ENCODE results near the gene OR9A2. TPM values are rescaled to one million over a fixed set of nuclear protein-coding genes. Genes with fewer than 3 reads are reported as not detected.

Gene OR9A2, protein sequence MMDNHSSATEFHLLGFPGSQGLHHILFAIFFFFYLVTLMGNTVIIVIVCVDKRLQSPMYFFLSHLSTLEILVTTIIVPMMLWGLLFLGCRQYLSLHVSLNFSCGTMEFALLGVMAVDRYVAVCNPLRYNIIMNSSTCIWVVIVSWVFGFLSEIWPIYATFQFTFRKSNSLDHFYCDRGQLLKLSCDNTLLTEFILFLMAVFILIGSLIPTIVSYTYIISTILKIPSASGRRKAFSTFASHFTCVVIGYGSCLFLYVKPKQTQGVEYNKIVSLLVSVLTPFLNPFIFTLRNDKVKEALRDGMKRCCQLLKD
- total RNA-seq (2014; rRNA removed; shearing (Covaris generic)), result not detected in 2 replicates

GRCh38 chr7:143027032-143027431, at the start of gene OR9A2:
Gene OR9A2 (minus strand): TSS chr7:143027132. CDS start chr7:143027132, 0 bp downstream.
- DNase-seq (ENCODE audit: low read depth), result no peak

DNA sequence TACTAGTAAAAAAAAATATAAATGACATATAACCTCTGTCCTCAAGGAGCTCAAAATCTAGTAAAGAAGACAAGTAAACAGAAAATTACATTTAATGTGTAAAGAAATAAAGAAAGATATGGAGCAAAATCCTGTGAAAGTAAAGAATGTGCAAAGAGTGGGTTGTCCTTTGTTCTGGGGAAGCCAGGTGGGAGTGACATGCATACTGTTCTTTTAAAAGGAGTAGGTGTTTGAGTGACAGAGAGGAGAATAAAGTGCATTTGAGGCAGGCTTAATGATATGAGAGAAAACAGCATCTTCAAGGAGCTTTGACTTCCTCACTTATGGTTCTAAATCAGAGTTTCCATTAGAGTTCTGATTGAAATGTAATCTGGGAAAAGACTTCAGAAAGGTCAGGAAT, 47.2 kb upstream of the OR9A2 start:
- no peak for DNase-seq (ENCODE audit: low read depth)

- DNase-seq (ENCODE audit: low read depth), result no peak
Measured at GRCh38 chr7:143073556-143073955, 46.6 kb upstream of the OR9A2 start.

DNA sequence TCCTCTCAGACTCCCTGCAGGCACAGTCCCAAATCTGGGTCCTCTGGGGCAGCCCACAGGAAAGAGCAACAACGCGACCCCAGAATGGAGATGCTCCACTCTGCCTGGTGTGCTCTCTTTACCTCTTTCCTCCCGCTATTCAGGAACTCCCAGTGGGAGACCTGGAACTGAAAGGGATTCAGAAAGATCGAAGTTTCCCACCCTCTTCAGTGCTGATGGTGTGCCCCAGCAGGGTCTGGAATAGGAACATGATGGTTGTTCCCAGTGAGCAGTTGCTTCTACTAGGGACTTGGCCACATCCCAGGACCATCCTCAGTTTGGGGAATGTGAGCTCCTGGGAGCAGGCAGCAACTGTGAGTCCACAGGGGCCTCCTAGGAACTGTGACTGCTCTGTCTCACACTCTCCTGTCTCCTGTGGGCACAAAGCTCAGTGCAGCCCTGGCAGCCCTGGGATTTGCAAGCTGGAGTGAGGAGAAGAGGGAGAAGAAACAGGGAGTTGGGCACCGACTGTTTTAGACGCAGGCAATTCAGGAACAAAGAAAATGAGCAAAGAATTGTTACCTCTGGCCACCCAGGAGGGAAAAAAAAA, 43.1 kb upstream of the OR9A2 start:
- DNase-seq (ENCODE audit: low read depth), result no peak

- DNase-seq (ENCODE audit: low read depth), result no peak
Measured at GRCh38 chr7:143068446-143068845, 41.5 kb upstream of the OR9A2 start.

DNA sequence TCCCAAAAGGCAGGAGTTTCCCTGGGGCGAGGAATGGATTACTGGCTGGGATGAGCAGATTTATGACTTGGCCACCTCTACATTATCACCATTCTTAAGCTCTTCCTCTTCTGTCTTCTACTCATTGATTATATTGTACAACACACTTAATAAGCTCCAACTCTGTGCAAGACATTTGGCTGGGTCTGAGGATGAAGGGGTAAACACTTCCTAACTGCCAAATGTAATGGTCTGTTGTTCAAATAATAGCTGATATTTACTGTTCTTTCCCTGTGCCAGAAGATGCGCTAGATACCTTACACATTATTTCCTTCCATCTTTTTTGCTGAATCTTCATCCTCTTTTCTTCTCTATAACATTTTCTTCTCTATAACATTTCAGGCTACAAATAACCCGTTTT, 36.8 kb upstream of the OR9A2 start:
- no peak for DNase-seq (ENCODE audit: low read depth)

- DNase-seq (ENCODE audit: low read depth), result no peak
Measured at GRCh38 chr7:143055754-143056153, 28.8 kb upstream of the OR9A2 start.

GRCh38 chr7:143054621-143055020, 27.7 kb upstream of the OR9A2 start:
- DNase-seq (ENCODE audit: low read depth), result no peak

DNA sequence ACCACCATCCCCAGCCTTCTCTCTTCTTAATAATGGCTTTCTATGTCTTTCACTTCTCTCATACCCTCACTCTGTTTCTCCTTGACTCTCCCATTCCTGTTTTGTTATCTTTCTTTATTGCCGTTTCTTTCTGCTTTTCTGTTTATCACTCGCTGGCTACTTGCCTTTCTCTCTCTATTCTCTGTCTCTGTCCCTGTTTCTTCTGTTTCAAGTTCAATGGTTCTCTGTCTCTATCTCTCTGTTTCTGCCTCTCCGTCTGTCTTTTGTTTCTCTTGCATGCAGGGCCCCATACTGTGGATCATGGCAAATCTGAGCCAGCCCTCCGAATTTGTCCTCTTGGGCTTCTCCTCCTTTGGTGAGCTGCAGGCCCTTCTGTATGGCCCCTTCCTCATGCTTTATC, 25.1 kb upstream of the OR9A2 start, which contains the start of gene OR6V1:
Gene OR6V1 (plus strand): TSS at position 301 of the 400 bp plus-strand sequence. CDS start 0 bp downstream, at position 301.
- DNase-seq (ENCODE audit: low read depth), result no peak

DNA sequence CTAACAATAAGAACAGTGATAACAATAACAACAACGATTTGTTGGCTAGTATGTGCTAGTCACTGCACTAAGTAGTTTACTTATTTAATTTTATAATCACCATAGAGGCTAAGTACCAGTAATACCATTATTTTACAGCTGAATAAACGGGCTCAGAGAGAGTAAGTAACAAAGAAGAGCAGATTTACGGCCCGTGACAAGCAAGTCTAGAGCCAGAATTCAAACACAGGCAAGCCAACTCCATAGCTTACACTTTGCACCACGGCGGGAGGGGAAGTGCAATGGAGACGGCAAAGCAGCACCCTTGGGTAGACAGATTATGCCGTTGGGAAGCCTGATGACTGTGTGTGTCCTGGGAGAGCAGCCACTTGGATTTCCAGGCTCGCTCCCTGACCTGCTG, 24.0 kb upstream of the OR9A2 start:
- no peak for DNase-seq (ENCODE audit: low read depth)

- DNase-seq (ENCODE audit: low read depth), result no peak
Measured at GRCh38 chr7:143049362-143049761, 22.4 kb upstream of the OR9A2 start.

DNA sequence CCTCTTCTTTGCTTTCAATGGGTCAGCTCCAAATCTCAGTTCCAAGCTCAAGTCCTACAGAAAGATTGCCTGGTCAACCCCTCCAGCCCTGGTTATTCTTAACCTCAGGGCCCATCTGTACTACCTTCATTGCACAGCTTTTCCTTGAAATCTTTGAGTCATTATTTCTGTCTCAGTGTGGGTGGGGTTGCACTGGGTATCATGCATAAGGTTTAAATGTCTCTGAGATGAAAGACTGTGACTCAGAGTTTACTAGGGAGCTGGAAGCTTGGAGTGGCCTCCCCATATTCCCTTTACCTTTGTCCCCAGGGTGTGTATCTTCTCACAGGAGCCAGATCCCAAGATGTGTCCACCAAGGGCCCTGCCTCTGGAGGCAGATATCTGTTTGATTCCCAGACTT, 21.9 kb upstream of the OR9A2 start:
- no peak for DNase-seq (ENCODE audit: low read depth)

GRCh38 chr7:143047326-143047725, 20.4 kb upstream of the OR9A2 start:
- no peak for DNase-seq (ENCODE audit: low read depth)

- no peak for DNase-seq (ENCODE audit: low read depth)
Measured at GRCh38 chr7:143046426-143046851, 19.5 kb upstream of the OR9A2 start.

- no peak for DNase-seq (ENCODE audit: low read depth)
Measured at GRCh38 chr7:143043391-143043790, 16.5 kb upstream of the OR9A2 start.

DNA sequence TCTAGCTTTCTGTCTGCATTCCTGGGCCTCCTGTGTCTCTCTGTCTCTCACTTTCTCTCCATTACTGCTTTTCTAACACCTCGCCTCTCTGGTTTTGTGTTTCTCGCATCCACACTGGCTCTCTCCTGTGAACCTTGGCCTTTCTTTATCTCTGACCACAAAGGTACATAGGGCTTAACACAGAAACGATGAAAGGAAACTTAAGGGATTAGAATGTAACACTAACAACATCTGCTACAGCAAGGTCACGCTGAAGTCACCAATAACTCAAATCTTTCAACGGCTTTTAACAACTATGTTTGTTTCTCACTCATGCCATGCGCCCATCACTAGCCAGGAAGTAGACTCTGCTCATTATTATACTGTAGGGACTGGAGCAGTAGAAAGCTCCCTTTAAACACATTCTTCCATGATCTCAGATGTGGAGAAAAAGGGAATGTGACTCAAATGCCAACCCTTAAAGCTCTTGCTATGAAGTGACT, 15.9 kb upstream of the OR9A2 start:
- DNase-seq (ENCODE audit: low read depth), result no peak

DNA sequence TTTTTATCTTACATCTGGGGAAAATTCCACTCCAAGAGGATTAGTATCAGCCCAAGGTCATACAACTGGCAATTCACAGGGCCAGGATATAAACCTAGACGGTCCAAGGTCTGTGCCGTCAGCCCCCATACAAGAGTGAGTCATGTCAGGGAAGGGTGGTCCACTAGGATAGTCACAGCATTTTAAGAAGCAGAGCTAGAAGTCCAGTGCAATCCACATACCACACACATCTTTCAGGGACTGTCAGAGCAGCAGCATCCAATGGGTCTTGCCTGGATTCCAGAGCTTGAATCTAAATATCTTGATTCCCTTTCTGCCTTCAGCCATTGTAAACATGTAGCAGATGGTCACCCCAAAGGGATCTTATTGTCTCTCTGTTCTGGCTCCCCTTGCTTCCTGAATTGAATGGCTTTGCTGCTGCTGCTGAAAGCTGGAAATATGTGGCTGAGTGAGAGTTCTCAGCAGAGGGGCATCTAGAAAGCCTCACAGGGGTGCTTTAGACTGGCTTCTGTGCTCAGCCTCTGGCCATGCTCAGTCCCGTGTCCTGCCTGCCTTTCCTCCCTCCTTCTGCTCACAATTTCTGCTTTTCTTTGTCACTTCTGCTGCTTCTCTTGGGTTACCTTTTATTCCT, 15.3 kb upstream of the OR9A2 start:
- DNase-seq (ENCODE audit: low read depth), result no peak

- no peak for DNase-seq (ENCODE audit: low read depth)
Measured at GRCh38 chr7:143041346-143041745, 14.4 kb upstream of the OR9A2 start.

DNA sequence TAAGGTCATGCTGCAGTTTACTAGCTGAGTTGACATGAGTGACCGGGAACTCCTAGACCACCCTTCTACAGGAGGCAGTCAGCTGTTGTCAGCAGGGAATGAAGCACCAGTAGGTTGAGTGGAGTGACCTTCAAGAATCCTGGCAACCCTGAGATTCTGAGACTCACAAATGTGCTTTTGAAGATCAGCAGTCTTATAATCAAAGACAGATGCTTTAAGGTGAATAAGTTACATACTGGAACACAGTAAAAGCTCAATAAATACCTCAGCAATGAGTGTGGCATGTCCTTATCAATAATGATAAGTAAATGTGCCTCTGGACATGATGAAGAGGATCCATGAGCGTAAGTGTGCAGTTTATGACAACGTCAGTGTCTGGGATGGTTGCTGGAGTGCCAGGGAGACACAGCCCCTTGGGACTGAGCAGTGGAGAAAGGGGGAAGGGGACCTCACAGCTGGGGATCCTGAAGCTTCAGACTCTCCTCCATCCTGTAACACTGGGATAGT, 13.3 kb upstream of the OR9A2 start:
- no peak for DNase-seq (ENCODE audit: low read depth)

DNA sequence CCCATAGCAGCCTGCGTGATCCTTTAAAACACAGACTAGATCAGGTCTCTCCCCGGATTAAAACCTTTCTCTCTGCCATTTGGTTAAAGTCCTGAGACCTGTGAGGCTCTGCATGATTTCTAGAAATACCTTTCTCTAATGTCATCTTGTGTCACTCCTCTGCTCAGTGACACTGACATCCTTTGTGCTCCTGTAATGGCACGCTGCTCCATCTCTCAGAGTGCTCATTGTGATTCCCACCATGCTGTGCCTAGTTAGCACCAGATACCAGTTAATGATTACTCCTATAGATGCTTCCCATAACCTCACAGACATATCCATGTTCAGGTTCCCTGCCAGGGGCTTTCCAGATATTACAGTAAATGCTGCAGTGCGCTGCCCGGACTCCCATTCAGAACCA, 11.7 kb upstream of the OR9A2 start:
- DNase-seq (ENCODE audit: low read depth), result no peak

- no peak for DNase-seq (ENCODE audit: low read depth)
Measured at GRCh38 chr7:143027683-143028082, 751 bp upstream of the OR9A2 start.

GRCh38 chr7:143025371-143025770, 1.6 kb downstream of the OR9A2 start:
- no peak for DNase-seq (ENCODE audit: low read depth)

DNA sequence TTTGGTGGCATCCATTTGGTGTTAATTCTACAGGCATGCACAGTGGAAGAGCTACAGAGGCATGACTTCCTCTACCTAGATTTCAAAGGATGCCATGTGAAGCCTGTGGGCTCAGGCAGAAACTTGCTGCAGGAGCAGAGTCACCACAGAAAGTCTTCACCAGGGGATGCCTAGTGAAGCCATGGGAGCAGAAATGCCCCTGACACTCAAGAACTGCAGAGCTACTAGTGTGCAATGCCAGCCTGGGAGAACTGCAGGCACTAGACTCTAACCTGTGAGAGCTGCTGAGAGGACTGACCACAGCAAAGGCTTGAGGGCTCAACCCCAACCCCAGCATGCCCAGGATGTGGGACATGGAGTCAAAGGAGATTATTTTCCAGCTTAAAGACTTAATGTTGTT, 3.9 kb downstream of the OR9A2 start:
- no peak for DNase-seq (ENCODE audit: low read depth)
